Central memory CD8-positive, alpha-beta T cell (primary cell): ENCODE data around the gene KIF16B.

Experiments
- ATAC-seq: fragments of 150-1000 bp; cut with Tn5 transposase; replicated peaks from 2 replicates; pipeline ENCODE4 v1.10.0; 2022; ENCODE audit warnings: mild to moderate bottlenecking, moderate FRiP score, moderate number of reproducible peaks; ENCODE audit not compliant: poor library complexity, severe bottlenecking; ENCODE audit errors: extremely low read depth
- DNase-seq, 2 donors: peaks; one replicate each; pipeline ENCODE4 v3.0.0; 2021; ENCODE audit warnings: low spot score in 2 of 2
- H3K27ac Mint-ChIP-seq: one replicate; pipeline ENCODE4 v1.8.0; 2022; ENCODE audit warnings: low read depth, mild to moderate bottlenecking, moderate library complexity, mixed read lengths
- H3K27me3 Mint-ChIP-seq: one replicate; pipeline ENCODE4 v1.8.0; 2022; ENCODE audit warnings: mixed read lengths
- H3K36me3 Mint-ChIP-seq: one replicate; pipeline ENCODE4 v1.8.0; 2022; ENCODE audit warnings: mild to moderate bottlenecking, moderate library complexity, mixed read lengths; ENCODE audit not compliant: insufficient read depth
- H3K4me1 Mint-ChIP-seq: one replicate; pipeline ENCODE4 v1.8.0; 2022; ENCODE audit warnings: mixed read lengths
- H3K4me3 Mint-ChIP-seq: one replicate; pipeline ENCODE4 v1.8.0; 2022; ENCODE audit warnings: mild to moderate bottlenecking, moderate library complexity, mixed read lengths
- H3K9me3 Mint-ChIP-seq: one replicate; pipeline ENCODE4 v1.8.0; 2022; ENCODE audit warnings: mixed read lengths

Gene KIF16B

DNA sequence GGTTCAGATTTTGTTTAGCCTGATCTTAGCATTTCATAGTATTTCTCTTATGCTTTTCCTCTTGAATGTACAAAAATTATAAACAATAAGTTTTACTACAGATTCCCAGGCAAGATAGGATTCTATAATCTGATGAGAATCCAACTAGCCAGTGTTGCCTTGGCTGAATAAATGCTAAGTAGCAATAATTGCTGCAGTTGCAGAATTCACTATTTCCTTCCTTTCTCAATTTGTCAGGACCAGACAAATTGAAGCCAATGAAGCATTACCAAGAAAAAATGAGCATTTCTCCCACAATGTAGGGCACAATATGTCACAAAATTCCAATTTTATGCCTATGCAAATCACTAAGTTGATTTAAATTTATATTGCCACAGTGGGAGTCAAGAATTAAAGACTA lies 260.2 kb downstream of the KIF16B start:
- peaks cover 1% of the 10 kb centered on the region for H3K9me3 Mint-ChIP-seq
- H3K36me3 Mint-ChIP-seq, result peaks cover 2% of the 10 kb centered on the region
- H3K4me3 Mint-ChIP-seq, result no peak overlapping the region
- H3K4me1 Mint-ChIP-seq, result no peaks in the 10 kb centered on the region
- DNase-seq (no peak), ATAC-seq (no peak)
- no peak overlapping the region for H3K27ac Mint-ChIP-seq
- no peaks in the 10 kb centered on the region for H3K27me3 Mint-ChIP-seq

DNA sequence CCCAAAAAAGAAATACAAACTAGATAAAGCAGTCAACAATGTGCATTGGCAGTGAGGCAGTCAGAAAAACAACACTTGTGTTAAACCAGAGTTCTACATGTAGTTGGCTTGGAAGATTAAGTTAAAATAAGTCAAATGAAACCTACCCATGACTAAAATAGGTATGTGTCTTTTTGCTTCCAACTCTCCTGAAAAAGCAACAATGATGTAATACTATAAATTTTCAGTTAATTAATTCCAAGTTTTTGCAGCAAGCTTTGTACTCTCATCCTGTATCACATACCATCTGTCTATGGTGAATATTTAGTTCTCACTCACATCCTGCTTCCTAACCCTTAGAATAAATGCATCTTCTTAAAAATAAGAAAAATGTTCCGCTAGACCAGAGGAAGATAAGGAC lies 261.5 kb downstream of the KIF16B start:
- no peaks in the 10 kb centered on the region for H3K4me1 Mint-ChIP-seq
- peaks cover 2% of the 10 kb centered on the region for H3K36me3 Mint-ChIP-seq
- ATAC-seq (no peak), DNase-seq (no peak)
- no peaks in the 10 kb centered on the region for H3K27me3 Mint-ChIP-seq
- H3K4me3 Mint-ChIP-seq, result no peak overlapping the region
- peaks cover 1% of the 10 kb centered on the region for H3K9me3 Mint-ChIP-seq
- H3K27ac Mint-ChIP-seq, result no peak overlapping the region

DNA sequence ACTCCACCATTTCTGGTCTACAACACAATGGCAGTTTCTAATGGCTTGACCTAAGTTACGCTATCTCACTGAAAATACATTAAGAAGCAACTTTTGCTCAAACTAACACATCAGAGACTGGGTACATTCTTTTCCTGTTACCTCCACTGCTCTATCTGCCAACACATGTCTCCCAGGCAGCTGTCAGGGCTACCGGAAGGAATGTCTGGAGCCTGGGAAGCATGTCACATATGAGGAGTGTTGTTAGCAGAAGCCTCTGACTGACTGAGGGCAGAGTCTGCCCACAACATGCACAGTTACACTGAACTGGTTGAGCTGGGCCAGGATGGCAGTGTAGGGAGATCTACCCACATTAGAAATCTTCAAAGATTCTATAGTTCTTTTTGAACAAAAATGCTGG lies 264.5 kb downstream of the KIF16B start:
- no peak overlapping the region for H3K4me3 Mint-ChIP-seq
- no peak for DNase-seq
- no peak for ATAC-seq
- H3K36me3 Mint-ChIP-seq, result peaks cover 2% of the 10 kb centered on the region
- no peaks in the 10 kb centered on the region for H3K4me1 Mint-ChIP-seq
- H3K27me3 Mint-ChIP-seq, result no peaks in the 10 kb centered on the region
- peaks cover 9% of the 10 kb centered on the region for H3K9me3 Mint-ChIP-seq
- H3K27ac Mint-ChIP-seq, result no peak overlapping the region

DNA sequence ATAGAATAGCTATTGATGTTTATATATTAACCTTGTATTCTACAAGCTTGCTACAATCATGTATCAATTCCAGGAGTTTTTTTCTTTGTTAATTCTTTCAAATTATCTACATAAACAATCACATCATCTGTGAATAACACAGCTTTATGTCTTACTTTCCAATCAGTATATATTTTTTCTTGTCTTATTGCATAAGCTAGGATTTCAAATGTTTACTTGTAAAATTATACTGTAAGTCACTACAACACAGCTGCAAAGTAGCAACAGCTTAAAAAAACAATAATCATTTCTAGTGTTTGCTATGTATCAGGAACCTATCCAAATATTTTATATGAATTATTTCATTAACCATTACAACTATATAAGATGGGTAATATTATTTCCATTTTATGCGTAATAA lies 270.4 kb downstream of the KIF16B start:
- no peak for ATAC-seq
- Mint-ChIP-seq H3K27me3 (no peaks in the 10 kb centered on the region), H3K36me3 (no peaks in the 10 kb centered on the region), H3K27ac (no peak overlapping the region), H3K4me3 (no peak overlapping the region), H3K4me1 (no peaks in the 10 kb centered on the region), H3K9me3 (peaks cover 23% of the 10 kb centered on the region)
- DNase-seq, result no peak

DNA sequence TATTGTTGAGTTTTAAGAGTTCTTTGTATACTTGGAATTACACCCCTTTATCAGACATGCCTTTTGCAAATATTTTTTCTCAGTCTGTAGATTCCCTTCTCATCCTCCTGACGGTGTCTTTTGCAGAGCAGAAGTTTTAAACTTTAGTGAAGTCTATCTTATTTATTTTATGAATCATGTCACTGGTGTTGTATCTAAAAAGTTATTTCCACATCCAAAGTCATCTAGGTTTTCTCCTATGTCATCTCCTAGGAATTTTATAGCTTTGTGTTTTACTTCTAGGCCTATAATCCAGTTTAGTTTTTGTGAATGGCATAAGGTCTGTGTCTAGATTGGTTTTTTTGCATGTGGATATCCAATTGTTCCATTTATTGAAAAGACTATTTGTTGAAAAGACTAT lies 271.3 kb downstream of the KIF16B start:
- peaks cover 25% of the 10 kb centered on the region for H3K9me3 Mint-ChIP-seq
- H3K27ac Mint-ChIP-seq, result no peak overlapping the region
- ATAC-seq (no peak), DNase-seq (no peak)
- no peaks in the 10 kb centered on the region for H3K27me3 Mint-ChIP-seq
- no peaks in the 10 kb centered on the region for H3K36me3 Mint-ChIP-seq
- H3K4me3 Mint-ChIP-seq, result no peak overlapping the region
- H3K4me1 Mint-ChIP-seq, result no peaks in the 10 kb centered on the region

DNA sequence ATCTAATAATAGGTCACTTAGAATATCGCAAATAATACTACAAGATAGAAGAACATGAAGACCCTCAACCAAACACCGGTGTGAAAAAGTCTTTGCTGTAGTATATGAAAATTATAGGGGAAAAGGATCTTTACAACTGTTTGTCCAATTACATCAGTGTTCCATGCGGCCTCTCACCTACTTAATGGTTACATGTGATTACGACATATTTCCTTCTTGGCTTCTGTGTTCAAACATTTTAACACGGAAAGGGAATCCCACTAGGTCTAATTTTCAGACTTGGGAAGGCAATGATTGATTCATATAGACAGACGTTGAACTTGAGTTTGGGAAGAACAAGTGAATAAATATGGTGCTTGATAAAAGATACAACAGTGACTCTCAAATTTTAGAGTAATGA lies 273.4 kb downstream of the KIF16B start:
- Mint-ChIP-seq H3K9me3 (peaks cover 16% of the 10 kb centered on the region), H3K4me1 (no peaks in the 10 kb centered on the region), H3K27me3 (no peaks in the 10 kb centered on the region), H3K36me3 (no peaks in the 10 kb centered on the region), H3K4me3 (no peak overlapping the region), H3K27ac (no peak overlapping the region)
- ATAC-seq, result no peak
- no peak for DNase-seq

DNA sequence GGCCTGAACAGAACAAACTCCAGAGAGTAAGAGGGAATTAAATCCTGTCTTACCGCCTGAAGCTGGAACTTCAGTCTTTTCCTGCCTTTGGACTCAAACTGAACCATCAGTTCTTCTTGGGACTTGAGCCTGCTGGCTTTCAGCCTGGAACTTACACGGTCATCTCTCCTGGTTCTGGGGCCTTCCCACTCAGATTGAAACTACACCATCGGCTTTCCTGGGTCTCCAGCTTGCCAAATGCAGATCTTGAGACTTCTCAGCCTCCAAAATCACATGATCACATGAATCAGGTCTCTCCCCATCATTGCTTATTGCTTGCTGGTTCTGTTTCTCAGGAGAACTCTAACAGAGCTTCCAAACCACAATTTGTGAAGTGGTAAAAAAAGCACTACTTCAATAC lies 276.3 kb downstream of the KIF16B start:
- peaks cover 10% of the 10 kb centered on the region for H3K9me3 Mint-ChIP-seq
- DNase-seq, result no peak
- no peak for ATAC-seq
- no peaks in the 10 kb centered on the region for H3K36me3 Mint-ChIP-seq
- H3K27ac Mint-ChIP-seq, result no peak overlapping the region
- no peaks in the 10 kb centered on the region for H3K27me3 Mint-ChIP-seq
- H3K4me1 Mint-ChIP-seq, result no peaks in the 10 kb centered on the region
- H3K4me3 Mint-ChIP-seq, result no peak overlapping the region

DNA sequence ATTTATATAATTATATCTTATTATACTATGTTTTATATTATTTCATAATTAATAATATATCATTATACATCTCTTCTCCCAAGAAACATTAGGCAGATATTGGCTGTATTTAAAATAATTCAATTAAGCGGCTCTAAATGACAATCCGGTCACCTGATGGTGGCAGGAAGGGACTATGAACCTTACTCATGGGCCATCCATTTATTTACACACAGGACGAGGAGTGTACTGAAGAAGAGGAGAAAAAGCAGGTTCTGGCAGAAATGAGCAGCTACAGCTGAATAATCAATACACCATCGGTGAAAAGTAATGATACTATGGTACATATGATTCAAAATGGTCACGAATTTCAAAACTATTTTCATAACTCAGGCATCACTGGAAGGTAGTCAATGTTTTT lies 277.7 kb downstream of the KIF16B start:
- DNase-seq, result no peak
- peaks cover 4% of the 10 kb centered on the region for H3K9me3 Mint-ChIP-seq
- no peaks in the 10 kb centered on the region for H3K27me3 Mint-ChIP-seq
- H3K27ac Mint-ChIP-seq, result no peak overlapping the region
- no peaks in the 10 kb centered on the region for H3K4me1 Mint-ChIP-seq
- ATAC-seq, result no peak
- no peaks in the 10 kb centered on the region for H3K36me3 Mint-ChIP-seq
- H3K4me3 Mint-ChIP-seq, result no peak overlapping the region

DNA sequence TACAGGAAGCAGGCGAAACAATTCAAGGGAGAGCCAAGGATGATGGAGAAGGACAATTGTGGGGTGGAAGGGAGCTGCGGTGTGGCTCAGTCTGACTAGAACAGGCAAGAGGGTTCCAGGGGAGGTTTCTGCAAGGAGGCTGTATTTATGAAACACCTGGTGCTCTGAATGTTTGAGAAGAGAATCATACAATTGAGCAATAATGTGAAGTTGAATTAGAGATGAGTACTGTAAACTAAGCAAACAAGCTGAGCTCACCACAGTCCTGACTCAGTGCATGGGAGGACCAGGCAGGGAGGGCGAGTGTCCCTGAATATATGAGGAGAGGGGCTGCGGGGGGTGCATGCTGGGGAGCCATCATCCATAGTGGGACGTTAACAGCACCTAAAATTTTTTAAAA lies 279.7 kb downstream of the KIF16B start:
- Mint-ChIP-seq H3K9me3 (peaks cover 4% of the 10 kb centered on the region), H3K4me3 (no peak overlapping the region), H3K36me3 (no peaks in the 10 kb centered on the region), H3K27me3 (no peaks in the 10 kb centered on the region), H3K4me1 (no peaks in the 10 kb centered on the region), H3K27ac (no peak overlapping the region)
- DNase-seq (no peak), ATAC-seq (no peak)

DNA sequence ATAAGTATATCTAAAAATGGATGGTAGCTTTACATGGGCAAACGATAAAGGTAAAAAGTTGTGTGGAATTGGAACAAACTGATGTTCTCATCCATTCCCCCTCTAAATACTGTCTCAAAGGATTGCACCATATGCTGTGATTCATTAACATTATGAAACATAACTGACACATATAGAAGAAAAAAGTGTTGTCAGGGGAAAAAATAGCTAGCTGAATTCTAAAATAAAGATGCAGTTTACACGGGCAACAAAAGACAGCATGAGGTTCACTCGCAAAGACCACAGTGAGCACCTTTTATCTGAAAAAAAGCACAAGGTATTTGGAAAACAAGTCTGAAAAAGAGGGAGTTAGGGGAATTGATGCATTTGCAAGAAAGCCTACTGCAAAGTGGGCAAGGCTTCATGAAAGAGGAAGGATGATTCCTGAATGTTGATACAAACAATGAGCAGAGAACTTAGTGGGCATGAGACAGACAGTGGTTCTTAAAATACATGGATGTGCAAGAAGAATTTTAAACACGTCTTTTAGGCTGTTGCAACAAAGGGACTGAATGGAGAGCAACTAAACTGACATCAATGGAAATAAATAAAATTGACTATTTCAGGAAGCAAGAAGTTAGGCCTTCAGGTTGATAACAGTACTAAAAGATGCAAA lies 280.9 kb downstream of the KIF16B start:
- Mint-ChIP-seq H3K36me3 (no peaks in the 10 kb centered on the region), H3K4me1 (no peaks in the 10 kb centered on the region), H3K4me3 (no peak overlapping the region), H3K27me3 (no peaks in the 10 kb centered on the region), H3K9me3 (no peaks in the 10 kb centered on the region), H3K27ac (no peak overlapping the region)
- ATAC-seq (no peak), DNase-seq (no peak)

DNA sequence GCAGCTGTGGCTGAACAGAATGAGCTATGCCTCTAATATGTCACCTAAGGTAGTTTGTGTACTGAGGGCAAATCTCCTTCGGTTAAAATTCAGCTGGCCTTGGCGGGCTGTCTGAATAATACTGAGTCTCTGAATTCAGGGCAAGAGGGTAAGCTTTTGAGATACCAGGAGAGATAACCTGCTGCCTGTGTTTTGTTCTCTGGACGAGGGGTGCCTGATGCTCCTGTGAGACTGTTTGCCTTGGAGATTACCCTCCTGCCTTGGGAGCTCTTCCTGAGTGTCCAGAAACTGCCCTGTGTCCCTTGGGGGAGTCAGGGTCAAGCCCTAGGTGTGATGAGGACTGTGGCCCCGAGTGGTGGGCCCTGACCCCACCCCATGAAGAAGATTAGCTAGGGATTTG lies 282.9 kb downstream of the KIF16B start:
- Mint-ChIP-seq H3K36me3 (no peaks in the 10 kb centered on the region), H3K27ac (no peak overlapping the region), H3K4me3 (no peak overlapping the region), H3K27me3 (no peaks in the 10 kb centered on the region), H3K4me1 (no peaks in the 10 kb centered on the region), H3K9me3 (no peaks in the 10 kb centered on the region)
- no peak for ATAC-seq
- no peak for DNase-seq

DNA sequence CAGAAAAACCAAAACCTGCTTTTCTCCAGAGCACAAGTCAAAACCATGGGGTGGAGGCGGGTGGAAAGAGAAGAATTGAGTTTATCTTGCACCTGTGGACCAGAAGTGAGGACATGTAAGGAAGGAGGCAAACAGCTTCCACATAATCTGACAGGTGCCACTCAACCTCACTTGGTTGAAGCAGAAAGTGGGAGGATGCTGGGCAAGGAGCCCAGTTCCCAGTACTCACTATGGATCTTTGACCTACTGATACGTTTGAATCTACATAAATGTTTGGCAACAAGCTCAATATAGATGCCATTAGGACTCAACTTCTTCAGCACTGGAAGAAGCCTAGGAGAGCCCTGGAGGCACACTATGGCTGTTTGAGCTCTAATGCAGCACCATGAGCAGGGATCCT lies 285.5 kb downstream of the KIF16B start:
- no peak for ATAC-seq
- no peak overlapping the region for H3K27ac Mint-ChIP-seq
- no peaks in the 10 kb centered on the region for H3K27me3 Mint-ChIP-seq
- no peak overlapping the region for H3K4me3 Mint-ChIP-seq
- DNase-seq, result no peak
- no peaks in the 10 kb centered on the region for H3K4me1 Mint-ChIP-seq
- peaks cover 5% of the 10 kb centered on the region for H3K9me3 Mint-ChIP-seq
- no peaks in the 10 kb centered on the region for H3K36me3 Mint-ChIP-seq

DNA sequence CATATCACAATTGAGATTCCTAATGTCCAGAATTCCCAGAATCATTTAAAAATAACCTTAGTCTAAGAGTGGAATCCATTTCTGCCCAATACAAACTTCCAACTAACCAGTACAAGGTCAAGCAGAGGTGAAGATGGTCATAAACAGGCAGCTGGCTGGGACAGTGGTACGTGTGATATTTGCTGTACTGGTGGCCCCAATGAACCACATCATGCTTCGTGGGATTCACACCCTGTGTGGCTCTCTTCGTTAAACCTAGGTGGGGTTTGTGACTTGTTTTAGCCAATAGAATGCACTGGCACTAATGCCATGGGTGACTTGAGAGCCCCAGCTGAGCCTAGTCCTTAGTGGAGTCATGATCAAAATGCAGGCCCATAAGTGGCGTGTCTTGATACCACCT lies 286.6 kb downstream of the KIF16B start:
- Mint-ChIP-seq H3K4me3 (no peak overlapping the region), H3K27me3 (no peaks in the 10 kb centered on the region), H3K27ac (no peak overlapping the region), H3K9me3 (peaks cover 5% of the 10 kb centered on the region), H3K4me1 (no peaks in the 10 kb centered on the region), H3K36me3 (no peaks in the 10 kb centered on the region)
- DNase-seq, result no peak
- ATAC-seq, result no peak
